Measurements from ENCODE around the gene RASSF8. TPM values are rescaled to one million over a fixed set of nuclear protein-coding genes. Genes with fewer than 3 reads are reported as not detected.

RASSF8 gene
- total RNA-seq, 3 donors from 2014 or later: 3.2 to 109 (median 8.0) TPM

DNA sequence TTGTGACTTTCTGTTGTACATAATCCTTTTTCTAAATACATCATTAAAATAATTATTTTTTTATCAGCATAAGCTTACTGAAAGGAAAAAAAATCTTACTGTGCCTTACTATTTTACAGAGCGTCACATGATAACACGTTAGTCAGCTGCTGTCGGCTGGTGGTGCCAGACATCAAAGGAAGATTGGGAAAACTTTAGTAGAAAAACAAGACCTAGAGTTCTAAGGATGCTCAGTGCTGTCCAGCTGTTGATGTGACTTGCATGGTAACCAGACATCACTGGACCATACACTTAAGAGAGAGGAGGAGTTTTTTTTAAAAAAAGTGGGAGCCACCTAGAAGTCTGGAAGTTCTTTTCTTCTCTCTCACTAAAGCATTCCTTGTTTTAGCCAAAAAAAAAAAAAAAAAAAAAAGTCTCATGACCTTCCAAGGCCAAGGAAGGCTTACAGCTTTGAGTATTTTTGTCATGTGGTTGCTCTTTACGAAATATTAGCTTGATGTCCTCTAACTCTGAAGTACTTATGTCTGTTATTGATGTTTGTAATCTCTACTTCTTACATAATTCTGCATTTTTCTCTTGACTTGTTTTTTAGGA, 4.5 kb downstream of the RASSF8 start:
- no peak overlapping the region for H3K4me3 ChIP-seq
- H3K36me3 ChIP-seq (ENCODE audit: low read depth): no peaks in the 10 kb centered on the region
- intact Hi-C loops (cut with DNase I, micrococcal nuclease): loop anchor here in 1 of 2 donors (10.0 kb wide), 1 partner anchor 62 kb away; no protein-coding TSS in a partner anchor
- DNase-seq: no peak
- ATAC-seq: no peak
- TF ChIP-seq, protein P1, sequence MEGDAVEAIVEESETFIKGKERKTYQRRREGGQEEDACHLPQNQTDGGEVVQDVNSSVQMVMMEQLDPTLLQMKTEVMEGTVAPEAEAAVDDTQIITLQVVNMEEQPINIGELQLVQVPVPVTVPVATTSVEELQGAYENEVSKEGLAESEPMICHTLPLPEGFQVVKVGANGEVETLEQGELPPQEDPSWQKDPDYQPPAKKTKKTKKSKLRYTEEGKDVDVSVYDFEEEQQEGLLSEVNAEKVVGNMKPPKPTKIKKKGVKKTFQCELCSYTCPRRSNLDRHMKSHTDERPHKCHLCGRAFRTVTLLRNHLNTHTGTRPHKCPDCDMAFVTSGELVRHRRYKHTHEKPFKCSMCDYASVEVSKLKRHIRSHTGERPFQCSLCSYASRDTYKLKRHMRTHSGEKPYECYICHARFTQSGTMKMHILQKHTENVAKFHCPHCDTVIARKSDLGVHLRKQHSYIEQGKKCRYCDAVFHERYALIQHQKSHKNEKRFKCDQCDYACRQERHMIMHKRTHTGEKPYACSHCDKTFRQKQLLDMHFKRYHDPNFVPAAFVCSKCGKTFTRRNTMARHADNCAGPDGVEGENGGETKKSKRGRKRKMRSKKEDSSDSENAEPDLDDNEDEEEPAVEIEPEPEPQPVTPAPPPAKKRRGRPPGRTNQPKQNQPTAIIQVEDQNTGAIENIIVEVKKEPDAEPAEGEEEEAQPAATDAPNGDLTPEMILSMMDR (IDR thresholded peaks at IDR 0.05): no peak
- H3K4me1 ChIP-seq (ENCODE audit: low read depth): peaks cover 9% of the 10 kb centered on the region
- H3K9me3 ChIP-seq: no peaks in the 10 kb centered on the region

DNA sequence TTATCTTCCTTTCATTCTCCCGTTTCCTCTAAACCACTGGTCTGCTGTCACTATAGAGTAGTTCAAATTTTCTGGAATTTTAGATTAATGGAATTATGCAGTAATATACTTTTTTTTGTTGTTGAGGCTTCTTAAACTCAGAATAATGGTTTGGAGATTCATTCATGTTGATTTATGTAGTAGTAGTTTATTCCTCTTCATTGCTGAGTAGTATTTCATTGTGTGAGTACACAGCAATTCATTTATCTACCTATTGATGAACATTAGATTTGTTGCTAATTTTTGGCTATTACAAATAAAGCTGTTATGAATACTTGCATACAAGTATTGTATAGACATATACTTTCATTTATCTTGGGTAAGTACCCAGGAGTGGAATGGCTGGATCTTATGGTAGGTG, 7.2 kb downstream of the RASSF8 start:
- no peak for DNase-seq
- no peaks in the 10 kb centered on the region for H3K9me3 ChIP-seq
- no peaks in the 10 kb centered on the region for H3K4me1 ChIP-seq (ENCODE audit: low read depth)
- intact Hi-C loops (cut with DNase I, micrococcal nuclease): loop anchor here in 1 of 2 donors (10.0 kb wide), 1 partner anchor 59 kb away; no protein-coding TSS in a partner anchor
- H3K4me3 ChIP-seq: no peak overlapping the region
- TF ChIP-seq, protein P1 (IDR thresholded peaks at IDR 0.05): no peak
- no peak for ATAC-seq
- H3K36me3 ChIP-seq (ENCODE audit: low read depth): no peaks in the 10 kb centered on the region

DNA sequence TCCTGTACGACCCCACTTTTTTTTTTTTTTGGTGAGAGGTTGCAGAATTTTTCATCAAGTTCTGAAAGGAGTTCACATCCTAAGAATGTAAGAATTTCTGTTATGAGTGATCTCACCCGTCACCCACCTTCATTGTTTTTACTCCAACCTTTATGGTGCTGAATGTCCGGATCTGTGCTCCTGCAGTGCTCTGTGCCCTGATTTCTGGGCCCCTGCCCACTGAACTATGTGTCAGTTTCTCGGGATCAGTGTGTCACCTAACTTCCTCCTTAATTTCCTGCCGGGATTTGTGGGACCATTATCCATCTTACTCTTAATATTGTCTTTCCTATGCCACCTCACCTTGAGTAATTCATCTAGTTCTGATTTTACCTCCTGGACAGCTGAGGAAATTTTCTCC, 11.6 kb downstream of the RASSF8 start:
- DNase-seq: no peak
- H3K36me3 ChIP-seq (ENCODE audit: low read depth): no peaks in the 10 kb centered on the region
- H3K9me3 ChIP-seq: no peaks in the 10 kb centered on the region
- no peaks in the 10 kb centered on the region for H3K4me1 ChIP-seq (ENCODE audit: low read depth)
- TF ChIP-seq, protein P1 (IDR thresholded peaks at IDR 0.05): no peak
- no peak overlapping the region for H3K4me3 ChIP-seq
- intact Hi-C loops (cut with DNase I, micrococcal nuclease): no loop called here
- no peak for ATAC-seq

DNA sequence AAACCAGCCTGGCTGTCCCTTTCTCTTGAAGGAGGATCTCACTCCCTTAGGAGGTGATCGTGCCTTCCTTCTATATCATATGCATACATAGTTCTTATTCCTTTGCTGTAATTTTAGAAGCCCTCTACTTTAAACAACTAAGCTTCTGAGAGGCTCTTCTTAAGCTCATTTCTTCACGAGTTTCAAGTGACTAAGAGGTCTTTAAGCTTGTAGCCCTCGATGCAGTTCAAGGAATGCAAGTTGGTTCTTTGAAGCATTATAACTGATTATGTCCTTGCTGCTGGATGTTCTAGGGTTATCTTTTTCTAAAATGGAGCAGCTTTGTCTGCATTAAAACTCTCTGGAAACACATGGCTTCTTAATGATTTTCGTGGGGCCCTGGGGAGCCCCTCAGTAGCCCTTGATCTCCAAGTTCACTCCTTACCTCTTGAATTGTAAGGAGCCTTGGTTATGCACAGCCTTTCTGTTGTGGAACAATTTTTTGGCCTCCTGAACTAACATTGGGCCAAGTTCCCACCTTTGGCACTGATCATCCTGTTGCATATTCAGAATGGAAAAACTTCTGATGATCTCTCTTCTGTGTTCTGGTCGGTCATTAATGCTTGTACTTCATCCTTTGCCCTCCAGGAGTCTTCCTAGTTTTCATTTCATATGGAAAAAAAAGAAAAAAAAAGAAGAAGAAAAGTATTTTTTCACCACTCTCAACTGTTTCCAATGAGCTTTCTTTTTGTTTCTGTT, 12.6 kb downstream of the RASSF8 start:
- intact Hi-C loops (cut with DNase I, micrococcal nuclease): no loop called here
- Histone ChIP-seq H3K9me3 (no peaks in the 10 kb centered on the region), H3K4me3 (no peak overlapping the region), H3K4me1 (ENCODE audit: low read depth) (no peaks in the 10 kb centered on the region), H3K36me3 (ENCODE audit: low read depth) (no peaks in the 10 kb centered on the region)
- no peak for DNase-seq
- ATAC-seq: no peak
- TF ChIP-seq, protein P1 (IDR thresholded peaks at IDR 0.05): no peak

DNA sequence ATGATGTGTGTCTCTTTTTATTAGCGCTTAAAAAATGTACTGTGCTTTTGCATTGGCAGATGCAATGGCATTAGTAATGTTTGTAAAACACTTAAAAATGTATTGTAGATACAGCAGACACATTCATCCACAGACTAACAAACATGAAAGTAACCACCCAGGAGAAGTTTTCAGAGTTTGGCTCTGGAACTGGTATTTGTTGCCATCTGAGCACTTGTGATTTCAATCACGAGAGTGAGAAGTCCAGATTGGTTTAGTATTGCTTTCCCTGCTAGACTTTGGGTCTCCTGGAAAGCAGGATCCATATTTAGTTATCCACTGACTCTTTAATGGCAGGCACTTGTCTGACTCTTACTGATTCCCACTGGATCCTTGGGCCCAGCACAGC, 13.2 kb downstream of the RASSF8 start:
- DNase-seq (no peak), ATAC-seq (no peak)
- H3K9me3 ChIP-seq: no peaks in the 10 kb centered on the region
- TF ChIP-seq, protein P1 (IDR thresholded peaks at IDR 0.05): no peak
- H3K4me1 ChIP-seq (ENCODE audit: low read depth): no peaks in the 10 kb centered on the region
- intact Hi-C loops (cut with DNase I, micrococcal nuclease): no loop called here
- no peaks in the 10 kb centered on the region for H3K36me3 ChIP-seq (ENCODE audit: low read depth)
- no peak overlapping the region for H3K4me3 ChIP-seq
